ENCODE results near the gene GIMAP6.
"Not testable (repeated sequence)": the region's sequence is repeated elsewhere in the genome, so short reads cannot be mapped to it uniquely, and the experiment has no call there.

GIMAP6 gene

DNA sequence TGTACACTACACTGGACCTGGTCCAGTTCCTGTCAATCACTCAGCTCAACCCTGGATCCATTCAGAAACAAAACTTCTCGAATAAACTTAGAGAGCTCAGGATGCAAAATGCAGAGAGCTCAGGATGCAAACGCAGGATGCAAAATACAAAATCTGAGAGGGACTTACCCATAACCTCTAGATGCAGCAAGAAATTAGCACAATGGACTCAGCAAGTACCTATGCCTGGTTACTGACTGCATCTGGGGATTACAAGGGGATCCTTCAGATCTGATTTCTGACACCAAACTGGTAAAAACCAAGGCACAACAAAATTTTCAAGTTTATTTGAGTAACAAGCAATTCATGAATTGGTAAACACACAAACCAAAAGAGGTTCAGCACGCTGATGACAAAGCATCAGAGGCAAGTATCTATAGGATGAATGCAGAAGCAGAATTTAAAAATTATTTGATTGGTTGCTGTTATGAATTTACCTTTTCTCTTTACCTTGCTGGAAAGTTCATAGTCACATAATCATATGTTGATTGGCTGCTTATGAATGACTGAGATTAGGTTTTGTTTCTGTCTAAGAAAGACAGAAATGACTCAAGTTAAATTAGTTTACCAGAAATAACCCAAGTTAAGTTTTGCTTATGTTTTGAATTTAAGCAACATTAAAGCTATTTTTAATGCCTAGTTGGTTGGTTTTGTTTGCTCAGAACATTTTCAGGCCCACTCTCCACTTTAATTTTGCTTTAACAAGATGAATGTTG lies 11.4 kb downstream of the GIMAP6 start:
- no peak overlapping the region for H3K4me3 ChIP-seq (replicated peaks; ENCODE audit: low read depth, low read length)
- TF ChIP-seq, protein P1, sequence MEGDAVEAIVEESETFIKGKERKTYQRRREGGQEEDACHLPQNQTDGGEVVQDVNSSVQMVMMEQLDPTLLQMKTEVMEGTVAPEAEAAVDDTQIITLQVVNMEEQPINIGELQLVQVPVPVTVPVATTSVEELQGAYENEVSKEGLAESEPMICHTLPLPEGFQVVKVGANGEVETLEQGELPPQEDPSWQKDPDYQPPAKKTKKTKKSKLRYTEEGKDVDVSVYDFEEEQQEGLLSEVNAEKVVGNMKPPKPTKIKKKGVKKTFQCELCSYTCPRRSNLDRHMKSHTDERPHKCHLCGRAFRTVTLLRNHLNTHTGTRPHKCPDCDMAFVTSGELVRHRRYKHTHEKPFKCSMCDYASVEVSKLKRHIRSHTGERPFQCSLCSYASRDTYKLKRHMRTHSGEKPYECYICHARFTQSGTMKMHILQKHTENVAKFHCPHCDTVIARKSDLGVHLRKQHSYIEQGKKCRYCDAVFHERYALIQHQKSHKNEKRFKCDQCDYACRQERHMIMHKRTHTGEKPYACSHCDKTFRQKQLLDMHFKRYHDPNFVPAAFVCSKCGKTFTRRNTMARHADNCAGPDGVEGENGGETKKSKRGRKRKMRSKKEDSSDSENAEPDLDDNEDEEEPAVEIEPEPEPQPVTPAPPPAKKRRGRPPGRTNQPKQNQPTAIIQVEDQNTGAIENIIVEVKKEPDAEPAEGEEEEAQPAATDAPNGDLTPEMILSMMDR (IDR thresholded peaks at IDR 0.05; ENCODE audit: low read length, missing control alignments), result no peak

GRCh38 chr7:150620061-150620460 lies 12.1 kb downstream of the GIMAP6 start:
- DNase-seq (ENCODE audit: low read depth), result no peak
- no peak overlapping the region for H3K4me3 ChIP-seq (replicated peaks; ENCODE audit: low read depth, low read length)

More for the DNA sequence above, 11.4 kb downstream of the GIMAP6 start:
- DNase-seq (ENCODE audit: low read depth), result no peak

DNA sequence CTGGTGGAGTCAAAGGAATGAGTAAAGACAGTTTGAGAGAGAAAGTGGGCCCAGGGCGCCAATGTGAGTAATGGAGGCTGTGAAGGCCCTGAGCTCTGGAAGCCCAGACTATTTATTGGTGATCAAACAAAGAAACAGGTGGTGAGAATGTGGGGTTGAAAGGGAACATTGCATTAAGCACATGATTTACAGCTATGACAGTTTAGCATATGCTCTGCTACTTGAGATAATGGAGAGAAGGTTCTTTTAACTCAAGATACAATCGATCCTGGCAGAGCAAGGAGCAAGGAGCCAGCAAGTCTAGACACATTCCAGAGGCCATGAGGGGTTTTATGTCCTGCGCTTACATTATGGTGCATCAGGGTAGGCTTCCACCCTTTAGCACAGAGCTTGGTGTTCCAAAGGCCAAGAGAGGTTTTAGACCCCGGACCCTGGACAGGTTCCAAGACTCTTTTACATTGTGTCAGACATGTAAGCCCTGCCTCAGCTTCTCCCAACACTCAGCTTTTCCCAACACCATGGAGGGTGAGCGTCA lies 16.9 kb downstream of the GIMAP6 start:
- DNase-seq (ENCODE audit: low read depth); H3K4me3 ChIP-seq (replicated peaks; ENCODE audit: low read depth, low read length): not testable (repeated sequence)

More at GRCh38 chr7:150620061-150620460, 12.1 kb downstream of the GIMAP6 start:
- TF ChIP-seq, protein P1 (IDR thresholded peaks at IDR 0.05; ENCODE audit: low read length, missing control alignments), result no peak

DNA sequence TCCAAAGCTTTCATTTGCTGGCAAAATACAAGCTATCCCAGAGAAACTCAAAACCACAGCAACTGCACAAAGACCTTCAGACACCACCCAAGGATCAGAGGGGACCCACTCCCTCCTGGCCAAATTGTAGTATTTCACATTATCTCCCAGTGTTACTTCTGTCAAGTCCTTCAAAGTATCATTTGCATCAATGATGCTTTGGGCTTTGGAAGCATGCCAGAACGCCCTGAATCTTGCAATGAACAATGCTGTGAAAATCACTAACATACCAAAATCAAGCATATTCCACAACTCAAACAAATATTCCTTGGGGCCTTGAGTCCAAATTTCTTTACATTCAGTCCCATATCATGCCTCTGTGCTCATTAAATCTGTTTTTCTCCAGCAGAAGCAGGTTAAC lies 17.8 kb downstream of the GIMAP6 start:
- DNase-seq (ENCODE audit: low read depth), result not testable (repeated sequence)

GRCh38 chr7:150613880-150614279 lies 18.3 kb downstream of the GIMAP6 start:
- no peak overlapping the region for H3K4me3 ChIP-seq (replicated peaks; ENCODE audit: low read depth, low read length)
- TF ChIP-seq, protein P1 (IDR thresholded peaks at IDR 0.05; ENCODE audit: low read length, missing control alignments), result no peak

More for the DNA sequence above, 17.8 kb downstream of the GIMAP6 start:
- not testable (repeated sequence) for H3K4me3 ChIP-seq (replicated peaks; ENCODE audit: low read depth, low read length)

DNA sequence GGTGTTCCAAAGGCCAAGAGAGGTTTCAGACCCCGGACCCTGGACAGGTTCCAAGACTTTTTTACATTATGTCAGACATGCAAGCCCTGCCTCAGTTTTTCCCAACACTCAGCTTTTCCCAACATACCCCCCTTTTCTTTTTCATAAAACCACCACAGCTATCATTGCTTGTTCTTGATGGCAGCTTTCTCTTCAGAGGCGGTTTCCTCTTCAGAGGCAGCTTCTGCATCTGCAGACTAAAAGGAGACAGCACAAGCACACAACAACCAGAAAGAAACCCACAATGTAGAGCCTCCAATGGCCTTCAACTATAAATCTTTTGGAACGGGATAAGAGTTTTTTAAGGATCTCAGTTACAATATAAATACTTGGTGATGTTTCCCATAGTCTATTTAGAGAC lies 19.3 kb downstream of the GIMAP6 start:
- TF ChIP-seq, protein P1 (IDR thresholded peaks at IDR 0.05; ENCODE audit: low read length, missing control alignments), result no peak
- DNase-seq (ENCODE audit: low read depth), result no peak
- no peak overlapping the region for H3K4me3 ChIP-seq (replicated peaks; ENCODE audit: low read depth, low read length)

More at GRCh38 chr7:150613880-150614279, 18.3 kb downstream of the GIMAP6 start:
- no peak for DNase-seq (ENCODE audit: low read depth)

DNA sequence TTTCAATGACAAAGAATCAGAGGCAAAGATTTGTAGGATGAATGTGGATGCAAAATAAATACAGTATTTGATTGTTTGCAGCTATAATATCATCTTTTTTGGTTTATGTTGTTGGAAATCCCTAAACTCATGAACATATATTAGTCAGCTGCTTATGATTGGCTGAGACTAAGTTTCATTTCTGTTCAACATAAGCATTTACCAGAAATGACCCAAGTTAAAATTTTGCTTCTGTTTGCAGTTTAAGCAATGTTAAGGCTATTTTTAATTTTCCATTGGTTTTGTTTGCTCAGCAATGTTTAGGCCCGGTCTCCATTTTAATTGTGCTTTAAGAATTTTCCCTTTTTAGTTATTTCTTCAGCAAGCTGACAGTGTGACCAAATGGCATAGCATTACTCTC lies 22.0 kb downstream of the GIMAP6 start:
- DNase-seq (ENCODE audit: low read depth), result no peak
- TF ChIP-seq, protein P1 (IDR thresholded peaks at IDR 0.05; ENCODE audit: low read length, missing control alignments), result no peak

GRCh38 chr7:150603600-150603999 lies 28.6 kb downstream of the GIMAP6 start:
- DNase-seq (ENCODE audit: low read depth); H3K4me3 ChIP-seq (replicated peaks; ENCODE audit: low read depth, low read length): not testable (repeated sequence)

More for the DNA sequence above, 22.0 kb downstream of the GIMAP6 start:
- H3K4me3 ChIP-seq (replicated peaks; ENCODE audit: low read depth, low read length), result no peak overlapping the region

Measured in fibroblast of pulmonary artery (primary cell).